Activated T-cell treated with anti-CD3 and anti-CD28 coated beads, Interleukin-2, amount 50 U/mL, for 72 hours (primary cell): ENCODE measurements around the gene CCDC85B. TPM values are rescaled to one million over a fixed set of nuclear protein-coding genes. Genes with fewer than 3 reads are reported as not detected.

ENCODE experiments used
- ATAC-seq, 2 donors: fragments of 150-1000 bp; cut with Tn5 transposase; replicated peaks in 1 of 2; 2 replicates each; pipeline ENCODE4 v1.10.0; 2021; ENCODE audit warnings: moderate library complexity in 2 of 2, mild to moderate bottlenecking in 1 of 2
- DNase-seq, 2 donors: peaks; one replicate each; pipeline ENCODE4 v3.0.0; 2021 to 2022; ENCODE audit warnings: mixed read lengths in 1 of 2
- H3K27ac Mint-ChIP-seq: one replicate; pipeline ENCODE4 v1.8.0; 2022; ENCODE audit warnings: mild to moderate bottlenecking, moderate library complexity, mixed read lengths
- H3K27me3 Mint-ChIP-seq: one replicate; pipeline ENCODE4 v1.8.0; 2022; ENCODE audit warnings: low read depth, mixed read lengths
- H3K36me3 Mint-ChIP-seq, 2 donors: one replicate each; pipeline ENCODE4 v1.8.0; 2022; ENCODE audit warnings: mixed read lengths in 2 of 2, mild to moderate bottlenecking in 1 of 2; ENCODE audit not compliant: insufficient read depth in 2 of 2
- H3K4me1 Mint-ChIP-seq: one replicate; pipeline ENCODE4 v1.8.0; 2022; ENCODE audit warnings: low read depth, mixed read lengths
- H3K4me3 Mint-ChIP-seq, 2 donors: one replicate each; pipeline ENCODE4 v1.8.0; 2022; ENCODE audit warnings: mild to moderate bottlenecking in 2 of 2, mixed read lengths in 2 of 2, moderate library complexity in 2 of 2
- H3K9me3 Mint-ChIP-seq, 2 donors: one replicate each; pipeline ENCODE4 v1.8.0; 2022; ENCODE audit warnings: mixed read lengths in 2 of 2
- total RNA-seq, 2 donors: library from RNA; stranded (reverse); gene quantifications; one replicate each; pipeline ENCODE4 v1.2.3, GENCODE V29; 2022

The CCDC85B gene
- total RNA-seq, 2 donors from 2014 or later: 35.4 to 37.5 TPM

GRCh38 chr11:65919573-65920371 is 29.3 kb downstream of the CCDC85B start:
- H3K4me3 Mint-ChIP-seq: peak overlapping the region; percentile 95 to 96
- no peaks in the 10 kb centered on the region for H3K27me3 Mint-ChIP-seq
- DNase-seq (peak in 1 of 2 donors; percentile 74), ATAC-seq (peak; percentile 55 to 60)
- H3K9me3 Mint-ChIP-seq: no peaks in the 10 kb centered on the region
- H3K36me3 Mint-ChIP-seq: peaks cover 4 to 12% of the 10 kb centered on the region in 2 donors
- peak overlapping the region; percentile 84 for H3K27ac Mint-ChIP-seq
- H3K4me1 Mint-ChIP-seq: peaks cover 41% of the 10 kb centered on the region

- peak overlapping the region; percentile 95 to 96 for H3K4me3 Mint-ChIP-seq
- H3K36me3 Mint-ChIP-seq: peaks cover 4 to 12% of the 10 kb centered on the region in 2 donors
- H3K27ac Mint-ChIP-seq: peak overlapping the region; percentile 84
- H3K27me3 Mint-ChIP-seq: no peaks in the 10 kb centered on the region
- H3K9me3 Mint-ChIP-seq: no peaks in the 10 kb centered on the region
- ATAC-seq: no peak
- DNase-seq: no peak
- peaks cover 37% of the 10 kb centered on the region for H3K4me1 Mint-ChIP-seq
These were observed 29.9 kb downstream of the CCDC85B start for GRCh38 chr11:65920372-65920802.

- no peak for ATAC-seq
- Mint-ChIP-seq H3K4me3 (peak overlapping the region; percentile 95 to 96), H3K27me3 (no peaks in the 10 kb centered on the region), H3K36me3 (peaks cover 4 to 12% of the 10 kb centered on the region in 2 donors), H3K27ac (no peak overlapping the region), H3K9me3 (no peaks in the 10 kb centered on the region), H3K4me1 (peaks cover 36% of the 10 kb centered on the region)
- no peak for DNase-seq
These were observed 30.6 kb downstream of the CCDC85B start for GRCh38 chr11:65921033-65921555.

GRCh38 chr11:65921876-65922275 is 31.4 kb downstream of the CCDC85B start:
- DNase-seq: no peak
- Mint-ChIP-seq H3K36me3 (peaks cover 4 to 12% of the 10 kb centered on the region in 2 donors), H3K4me1 (peaks cover 31% of the 10 kb centered on the region), H3K9me3 (no peaks in the 10 kb centered on the region), H3K27ac (no peak overlapping the region), H3K4me3 (peak overlapping the region in 1 of 2 donors; percentile 29), H3K27me3 (no peaks in the 10 kb centered on the region)
- ATAC-seq: no peak

- DNase-seq (no peak), ATAC-seq (no peak)
- no peak overlapping the region for H3K4me3 Mint-ChIP-seq
- H3K36me3 Mint-ChIP-seq: peaks cover 4 to 12% of the 10 kb centered on the region in 2 donors
- H3K27ac Mint-ChIP-seq: no peak overlapping the region
- H3K27me3 Mint-ChIP-seq: no peaks in the 10 kb centered on the region
- no peaks in the 10 kb centered on the region for H3K9me3 Mint-ChIP-seq
- peaks cover 31% of the 10 kb centered on the region for H3K4me1 Mint-ChIP-seq
These were observed 32.1 kb downstream of the CCDC85B start for GRCh38 chr11:65922565-65922964.

GRCh38 chr11:65925397-65925796 is 34.9 kb downstream of the CCDC85B start:
- Mint-ChIP-seq H3K4me1 (peaks cover 47% of the 10 kb centered on the region), H3K4me3 (no peak overlapping the region), H3K27me3 (no peaks in the 10 kb centered on the region), H3K27ac (peak overlapping the region; percentile 83), H3K36me3 (peaks cover 4 to 6% of the 10 kb centered on the region in 2 donors), H3K9me3 (no peaks in the 10 kb centered on the region)
- DNase-seq (no peak), ATAC-seq (no peak)

GRCh38 chr11:65927904-65928397 is 37.5 kb downstream of the CCDC85B start:
- peak overlapping the region; percentile 79 for H3K27ac Mint-ChIP-seq
- H3K36me3 Mint-ChIP-seq: peaks cover 0 to 1% of the 10 kb centered on the region in 2 donors
- peak; percentile 92 to 93 for ATAC-seq
- peak; percentile 74 to 78 for DNase-seq
- H3K27me3 Mint-ChIP-seq: no peaks in the 10 kb centered on the region
- peaks cover 48% of the 10 kb centered on the region for H3K4me1 Mint-ChIP-seq
- no peaks in the 10 kb centered on the region for H3K9me3 Mint-ChIP-seq
- H3K4me3 Mint-ChIP-seq: peak overlapping the region; percentile 74 to 85

GRCh38 chr11:65928667-65929066 is 38.2 kb downstream of the CCDC85B start:
- Mint-ChIP-seq H3K4me1 (peaks cover 48% of the 10 kb centered on the region), H3K9me3 (no peaks in the 10 kb centered on the region), H3K27ac (peak overlapping the region; percentile 79), H3K27me3 (no peaks in the 10 kb centered on the region), H3K36me3 (no peaks in the 10 kb centered on the region), H3K4me3 (peak overlapping the region; percentile 74 to 85)
- ATAC-seq: no peak
- DNase-seq: no peak

- Mint-ChIP-seq H3K27me3 (no peaks in the 10 kb centered on the region), H3K27ac (no peak overlapping the region), H3K36me3 (no peaks in the 10 kb centered on the region), H3K9me3 (no peaks in the 10 kb centered on the region), H3K4me1 (peaks cover 44% of the 10 kb centered on the region), H3K4me3 (peak overlapping the region in 1 of 2 donors; percentile 29)
- ATAC-seq: peak in 1 of 2 donors; percentile 28
- no peak for DNase-seq
These were observed 41.5 kb downstream of the CCDC85B start for GRCh38 chr11:65931773-65932557.

GRCh38 chr11:65932558-65932919 is 42.1 kb downstream of the CCDC85B start:
- Mint-ChIP-seq H3K9me3 (no peaks in the 10 kb centered on the region), H3K27me3 (no peaks in the 10 kb centered on the region), H3K4me1 (peaks cover 39% of the 10 kb centered on the region), H3K27ac (no peak overlapping the region), H3K36me3 (no peaks in the 10 kb centered on the region), H3K4me3 (peak overlapping the region in 1 of 2 donors; percentile 48)
- DNase-seq: no peak
- ATAC-seq: no peak

GRCh38 chr11:65934014-65934413 is 43.5 kb downstream of the CCDC85B start:
- Mint-ChIP-seq H3K4me3 (no peak overlapping the region), H3K4me1 (peaks cover 24% of the 10 kb centered on the region), H3K27me3 (no peaks in the 10 kb centered on the region), H3K36me3 (no peaks in the 10 kb centered on the region), H3K9me3 (no peaks in the 10 kb centered on the region), H3K27ac (no peak overlapping the region)
- DNase-seq (no peak), ATAC-seq (no peak)

GRCh38 chr11:65937766-65938165 is 47.3 kb downstream of the CCDC85B start:
- no peaks in the 10 kb centered on the region for H3K9me3 Mint-ChIP-seq
- no peak for DNase-seq
- peaks cover 10% of the 10 kb centered on the region for H3K4me1 Mint-ChIP-seq
- no peak overlapping the region for H3K4me3 Mint-ChIP-seq
- no peaks in the 10 kb centered on the region for H3K27me3 Mint-ChIP-seq
- no peaks in the 10 kb centered on the region for H3K36me3 Mint-ChIP-seq
- no peak for ATAC-seq
- H3K27ac Mint-ChIP-seq: no peak overlapping the region
